SK-N-SH (cell line): ENCODE results near the gene FAP.

Source experiments
- GABPA ChIP-seq: IDR thresholded peaks from 2 replicates; pipeline ENCODE4 v1.4.0; 2012; ENCODE audit warnings: low read depth, mild to moderate bottlenecking
- POLR2AphosphoS5 ChIP-seq: IDR thresholded peaks from 2 replicates; pipeline ENCODE4 v1.6.1; 2012; ENCODE audit warnings: low read depth, low read length
- RCOR1 ChIP-seq: fragments of 150-350 bp; IDR thresholded peaks from 2 replicates; pipeline ENCODE4 v1.6.1; 2017; ENCODE audit warnings: antibody characterized with exemption, low read length
- SMC3 ChIP-seq: IDR thresholded peaks from 2 replicates; pipeline ENCODE4 v1.6.1; 2012; ENCODE audit warnings: low read depth, low read length, improper control_type of control experiment
- TF ChIP-seq, protein P1 (sequence below): fragments of 200-600 bp; sonication (generic); IDR thresholded peaks from 2 replicates; pipeline ENCODE4 v1.6.1; 2017; ENCODE audit warnings: antibody characterized with exemption, mild to moderate bottlenecking, moderate library complexity
- TF ChIP-seq, protein P2 (sequence below): IDR thresholded peaks from 2 replicates; pipeline ENCODE4 v1.4.0; 2012; ENCODE audit warnings: low read depth, borderline replicate concordance
- TF ChIP-seq, protein P3 (sequence below): IDR thresholded peaks from 2 replicates; pipeline ENCODE4 v1.4.0; 2012; ENCODE audit warnings: low read depth

DNA sequence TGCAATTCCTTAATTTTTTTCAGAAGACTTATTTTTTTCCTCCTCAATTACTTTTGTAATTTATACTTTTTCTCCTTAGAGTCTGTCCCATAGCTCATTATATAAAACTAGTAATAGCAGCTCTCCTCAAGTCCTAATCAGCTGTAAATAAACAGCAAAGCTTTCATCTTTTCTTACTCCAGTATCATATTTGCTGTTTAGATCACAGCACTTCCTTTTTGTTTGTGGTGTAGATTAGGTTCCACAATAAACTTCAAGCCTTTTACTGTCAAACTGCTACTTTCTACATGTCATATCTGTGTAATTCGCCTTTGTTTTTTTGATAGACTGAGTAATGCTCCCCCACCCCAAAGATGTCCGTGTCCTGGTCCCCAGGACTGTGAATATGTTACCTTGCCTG lies 116.7 kb downstream of the FAP start:
- TF ChIP-seq SMC3 (no peak), RCOR1 (no peak), POLR2AphosphoS5 (no peak), GABPA (no peak)
- TF ChIP-seq, protein P1, sequence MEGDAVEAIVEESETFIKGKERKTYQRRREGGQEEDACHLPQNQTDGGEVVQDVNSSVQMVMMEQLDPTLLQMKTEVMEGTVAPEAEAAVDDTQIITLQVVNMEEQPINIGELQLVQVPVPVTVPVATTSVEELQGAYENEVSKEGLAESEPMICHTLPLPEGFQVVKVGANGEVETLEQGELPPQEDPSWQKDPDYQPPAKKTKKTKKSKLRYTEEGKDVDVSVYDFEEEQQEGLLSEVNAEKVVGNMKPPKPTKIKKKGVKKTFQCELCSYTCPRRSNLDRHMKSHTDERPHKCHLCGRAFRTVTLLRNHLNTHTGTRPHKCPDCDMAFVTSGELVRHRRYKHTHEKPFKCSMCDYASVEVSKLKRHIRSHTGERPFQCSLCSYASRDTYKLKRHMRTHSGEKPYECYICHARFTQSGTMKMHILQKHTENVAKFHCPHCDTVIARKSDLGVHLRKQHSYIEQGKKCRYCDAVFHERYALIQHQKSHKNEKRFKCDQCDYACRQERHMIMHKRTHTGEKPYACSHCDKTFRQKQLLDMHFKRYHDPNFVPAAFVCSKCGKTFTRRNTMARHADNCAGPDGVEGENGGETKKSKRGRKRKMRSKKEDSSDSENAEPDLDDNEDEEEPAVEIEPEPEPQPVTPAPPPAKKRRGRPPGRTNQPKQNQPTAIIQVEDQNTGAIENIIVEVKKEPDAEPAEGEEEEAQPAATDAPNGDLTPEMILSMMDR, result no peak
- TF ChIP-seq, protein P2, sequence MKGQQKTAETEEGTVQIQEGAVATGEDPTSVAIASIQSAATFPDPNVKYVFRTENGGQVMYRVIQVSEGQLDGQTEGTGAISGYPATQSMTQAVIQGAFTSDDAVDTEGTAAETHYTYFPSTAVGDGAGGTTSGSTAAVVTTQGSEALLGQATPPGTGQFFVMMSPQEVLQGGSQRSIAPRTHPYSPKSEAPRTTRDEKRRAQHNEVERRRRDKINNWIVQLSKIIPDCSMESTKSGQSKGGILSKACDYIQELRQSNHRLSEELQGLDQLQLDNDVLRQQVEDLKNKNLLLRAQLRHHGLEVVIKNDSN, result no peak
- TF ChIP-seq, protein P3, sequence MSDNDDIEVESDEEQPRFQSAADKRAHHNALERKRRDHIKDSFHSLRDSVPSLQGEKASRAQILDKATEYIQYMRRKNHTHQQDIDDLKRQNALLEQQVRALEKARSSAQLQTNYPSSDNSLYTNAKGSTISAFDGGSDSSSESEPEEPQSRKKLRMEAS, result no peak
